Measurements from ENCODE around the gene PDE1A. TPM values are rescaled to one million over a fixed set of nuclear protein-coding genes. Genes with fewer than 3 reads are reported as not detected.

Gene PDE1A
- total RNA-seq, 1 donor from 2014 or later, result 27.8 TPM

DNA sequence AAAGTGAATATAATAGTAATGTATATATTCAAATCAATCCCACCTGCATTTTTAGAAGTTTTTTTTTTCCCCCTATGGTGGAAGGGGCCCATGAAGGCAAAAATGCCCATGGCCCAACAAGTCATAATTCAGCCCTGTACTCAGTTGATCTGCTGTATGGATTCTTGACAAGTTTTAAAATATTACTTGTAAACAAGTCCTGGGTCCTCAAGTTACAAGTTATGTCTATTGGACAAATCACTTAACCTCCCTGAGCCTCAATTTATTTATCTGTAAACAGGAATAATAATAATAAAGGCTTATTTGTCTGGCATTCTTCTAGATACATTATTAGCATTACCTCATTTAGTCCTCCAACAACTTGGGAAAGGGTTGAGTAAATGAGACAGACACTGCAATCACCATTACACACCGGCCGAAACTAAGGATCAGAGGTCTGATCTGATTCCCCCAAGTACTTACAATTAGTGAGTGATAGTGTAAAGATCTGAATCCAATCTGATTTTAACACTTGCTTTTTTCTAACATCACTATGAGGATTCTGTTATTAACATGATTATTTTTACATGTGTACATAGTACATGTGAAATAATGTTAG lies 66.1 kb downstream of the PDE1A start:
- TF ChIP-seq, protein P1, sequence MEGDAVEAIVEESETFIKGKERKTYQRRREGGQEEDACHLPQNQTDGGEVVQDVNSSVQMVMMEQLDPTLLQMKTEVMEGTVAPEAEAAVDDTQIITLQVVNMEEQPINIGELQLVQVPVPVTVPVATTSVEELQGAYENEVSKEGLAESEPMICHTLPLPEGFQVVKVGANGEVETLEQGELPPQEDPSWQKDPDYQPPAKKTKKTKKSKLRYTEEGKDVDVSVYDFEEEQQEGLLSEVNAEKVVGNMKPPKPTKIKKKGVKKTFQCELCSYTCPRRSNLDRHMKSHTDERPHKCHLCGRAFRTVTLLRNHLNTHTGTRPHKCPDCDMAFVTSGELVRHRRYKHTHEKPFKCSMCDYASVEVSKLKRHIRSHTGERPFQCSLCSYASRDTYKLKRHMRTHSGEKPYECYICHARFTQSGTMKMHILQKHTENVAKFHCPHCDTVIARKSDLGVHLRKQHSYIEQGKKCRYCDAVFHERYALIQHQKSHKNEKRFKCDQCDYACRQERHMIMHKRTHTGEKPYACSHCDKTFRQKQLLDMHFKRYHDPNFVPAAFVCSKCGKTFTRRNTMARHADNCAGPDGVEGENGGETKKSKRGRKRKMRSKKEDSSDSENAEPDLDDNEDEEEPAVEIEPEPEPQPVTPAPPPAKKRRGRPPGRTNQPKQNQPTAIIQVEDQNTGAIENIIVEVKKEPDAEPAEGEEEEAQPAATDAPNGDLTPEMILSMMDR (conservative IDR thresholded peaks at IDR 0.05), result no peak
- H3K4me3 Mint-ChIP-seq, result no peak overlapping the region
- peaks cover 3% of the 10 kb centered on the region for H3K9me3 Mint-ChIP-seq
- no peaks in the 10 kb centered on the region for H3K27me3 Mint-ChIP-seq (ENCODE audit: low read depth)
- H3K4me1 Mint-ChIP-seq, result no peaks in the 10 kb centered on the region
- DNase-seq (ENCODE audit: low read depth, low spot score), result no peak
- H3K36me3 Mint-ChIP-seq (ENCODE audit: low read depth), result peaks cover 2% of the 10 kb centered on the region
- no peak overlapping the region for H3K27ac Mint-ChIP-seq (ENCODE audit: unreplicated experiment)

DNA sequence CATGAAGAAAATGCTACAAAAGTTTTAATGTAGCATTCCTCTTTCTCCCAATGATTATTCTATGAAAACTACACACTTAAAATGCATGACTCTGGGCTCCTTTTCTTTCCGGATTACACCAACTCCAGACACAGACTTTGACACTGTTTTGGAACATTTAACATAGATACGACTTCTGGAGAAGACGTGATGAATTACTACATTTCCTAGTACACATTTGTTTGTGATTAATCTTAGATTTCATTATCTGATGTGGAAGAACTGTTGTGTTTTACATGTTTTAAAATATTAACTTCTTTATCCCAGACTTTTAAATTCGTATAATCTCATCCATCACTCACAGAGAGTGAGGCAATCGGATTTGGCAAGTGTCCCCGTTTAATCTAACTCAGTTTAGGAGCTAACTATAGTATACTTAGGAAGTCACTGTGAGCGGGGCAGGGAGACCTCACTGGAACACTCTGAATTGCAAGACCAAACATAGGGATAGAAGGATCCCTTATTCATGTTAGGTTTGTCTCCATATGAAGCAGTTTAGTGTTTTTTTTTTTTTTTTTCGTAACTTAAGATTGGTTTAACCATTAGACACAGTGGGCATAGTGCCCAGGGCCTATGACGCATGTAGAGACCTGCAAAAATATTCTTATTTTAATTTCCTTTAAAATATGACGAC lies 66.7 kb downstream of the PDE1A start:
- TF ChIP-seq, protein P1 (conservative IDR thresholded peaks at IDR 0.05), result no peak
- Mint-ChIP-seq H3K27ac (ENCODE audit: unreplicated experiment) (no peak overlapping the region), H3K9me3 (peaks cover 3% of the 10 kb centered on the region), H3K36me3 (ENCODE audit: low read depth) (peaks cover 2% of the 10 kb centered on the region), H3K27me3 (ENCODE audit: low read depth) (no peaks in the 10 kb centered on the region), H3K4me3 (no peak overlapping the region), H3K4me1 (no peaks in the 10 kb centered on the region)
- no peak for DNase-seq (ENCODE audit: low read depth, low spot score)

DNA sequence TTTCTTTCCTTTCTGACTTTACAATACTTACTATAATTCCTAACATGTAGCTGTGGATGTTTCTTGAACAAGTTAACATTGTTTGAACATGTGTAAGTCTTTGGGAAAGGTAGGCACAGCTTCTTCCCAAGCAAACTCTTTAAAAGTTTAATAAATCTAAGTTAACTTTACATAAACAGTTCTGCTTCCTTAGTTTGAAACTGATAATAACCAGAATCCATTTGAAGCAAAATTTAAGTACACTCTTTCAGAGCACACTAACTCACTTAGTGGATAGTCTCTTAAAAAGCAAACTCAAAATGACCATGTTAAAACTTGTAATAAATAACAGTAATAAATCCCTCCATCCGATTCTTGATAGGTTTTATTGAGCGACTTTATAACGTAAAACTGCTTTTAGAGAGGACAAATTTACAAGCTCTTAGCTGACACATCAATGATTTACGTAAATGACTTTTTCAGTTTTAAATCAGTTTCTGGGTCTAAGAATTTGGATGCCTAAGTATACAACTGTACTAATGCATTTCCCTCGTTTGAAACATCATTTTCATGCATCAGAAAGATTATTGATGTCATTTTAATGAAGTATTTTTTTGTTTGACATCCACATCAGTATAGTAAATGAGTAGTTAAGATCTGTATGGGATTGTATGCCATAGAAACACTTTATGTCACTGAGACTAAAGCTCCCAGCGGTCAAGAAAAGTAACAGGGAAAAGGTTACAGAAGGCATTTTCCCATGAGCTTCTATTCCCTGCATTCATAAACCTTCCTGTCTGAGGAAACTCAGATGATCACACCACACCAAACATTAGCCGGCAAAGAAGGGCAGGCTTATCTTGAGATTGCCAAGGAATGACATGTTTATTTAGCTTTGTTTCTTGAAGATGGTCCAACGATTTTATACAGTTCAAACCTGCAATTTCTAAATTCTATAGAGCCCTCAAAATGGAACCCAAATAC lies 67.5 kb downstream of the PDE1A start:
- no peaks in the 10 kb centered on the region for H3K4me1 Mint-ChIP-seq
- H3K4me3 Mint-ChIP-seq, result no peak overlapping the region
- H3K27ac Mint-ChIP-seq (ENCODE audit: unreplicated experiment), result no peak overlapping the region
- DNase-seq (ENCODE audit: low read depth, low spot score), result no peak
- no peaks in the 10 kb centered on the region for H3K27me3 Mint-ChIP-seq (ENCODE audit: low read depth)
- peaks cover 3% of the 10 kb centered on the region for H3K9me3 Mint-ChIP-seq
- peaks cover 2% of the 10 kb centered on the region for H3K36me3 Mint-ChIP-seq (ENCODE audit: low read depth)
- TF ChIP-seq, protein P1 (conservative IDR thresholded peaks at IDR 0.05), result no peak

DNA sequence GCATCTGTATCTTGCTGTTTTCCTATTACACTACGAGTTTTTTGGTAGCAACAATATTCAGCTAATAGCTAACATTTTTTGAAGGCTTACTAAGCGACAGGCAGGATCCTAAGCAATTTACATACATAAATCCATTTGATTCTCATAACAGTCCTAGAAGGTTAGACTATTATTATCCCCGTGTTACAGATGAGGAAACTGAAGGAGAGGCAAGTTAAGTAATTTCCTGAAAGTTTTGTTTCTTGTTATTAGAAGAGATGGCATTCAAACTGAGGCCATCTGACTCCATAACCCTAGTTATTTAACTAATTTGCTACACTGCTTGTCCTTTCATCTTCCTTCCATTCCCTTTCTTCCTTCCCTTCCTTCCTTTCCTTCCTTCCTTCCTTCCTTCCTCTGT lies 68.2 kb downstream of the PDE1A start:
- TF ChIP-seq, protein P1 (conservative IDR thresholded peaks at IDR 0.05), result no peak
- peaks cover 3% of the 10 kb centered on the region for H3K9me3 Mint-ChIP-seq
- peaks cover 2% of the 10 kb centered on the region for H3K36me3 Mint-ChIP-seq (ENCODE audit: low read depth)
- DNase-seq (ENCODE audit: low read depth, low spot score), result no peak
- H3K27ac Mint-ChIP-seq (ENCODE audit: unreplicated experiment), result no peak overlapping the region
- no peaks in the 10 kb centered on the region for H3K4me1 Mint-ChIP-seq
- no peak overlapping the region for H3K4me3 Mint-ChIP-seq
- H3K27me3 Mint-ChIP-seq (ENCODE audit: low read depth), result no peaks in the 10 kb centered on the region

DNA sequence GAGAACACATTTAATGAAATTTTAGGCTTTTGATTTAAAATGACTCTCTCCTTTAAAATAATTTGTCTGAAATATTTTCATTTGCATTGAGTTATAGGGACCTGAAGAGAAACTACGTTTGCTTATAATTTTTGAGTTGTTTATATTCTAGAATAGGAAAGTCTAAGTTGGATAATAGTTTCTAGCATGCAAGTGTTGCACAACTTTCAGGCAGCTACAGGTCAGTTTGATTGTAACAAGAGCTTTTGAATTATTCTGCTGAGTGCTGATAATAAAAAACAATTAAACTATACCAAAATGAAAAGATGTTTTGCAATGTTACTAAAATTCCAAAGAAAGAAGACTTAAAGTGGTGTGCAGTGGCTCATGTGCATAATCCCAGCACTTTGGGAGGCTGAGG lies 71.0 kb downstream of the PDE1A start:
- Mint-ChIP-seq H3K4me1 (no peaks in the 10 kb centered on the region), H3K36me3 (ENCODE audit: low read depth) (peaks cover 2% of the 10 kb centered on the region), H3K27ac (ENCODE audit: unreplicated experiment) (no peak overlapping the region), H3K27me3 (ENCODE audit: low read depth) (no peaks in the 10 kb centered on the region), H3K9me3 (no peaks in the 10 kb centered on the region), H3K4me3 (no peak overlapping the region)
- no peak for DNase-seq (ENCODE audit: low read depth, low spot score)
- TF ChIP-seq, protein P1 (conservative IDR thresholded peaks at IDR 0.05), result no peak

All from neural crest cell (in vitro differentiated cells).